ENCODE data around the gene IGFL2. TPM values are rescaled to one million over a fixed set of nuclear protein-coding genes. Genes with fewer than 3 reads are reported as not detected.
"Not testable (repeated sequence)": the region's sequence is repeated elsewhere in the genome, so short reads cannot be mapped to it uniquely, and the experiment has no call there.

IGFL2 gene
- total RNA-seq, 1 donor from 2014 or later: not detected

DNA sequence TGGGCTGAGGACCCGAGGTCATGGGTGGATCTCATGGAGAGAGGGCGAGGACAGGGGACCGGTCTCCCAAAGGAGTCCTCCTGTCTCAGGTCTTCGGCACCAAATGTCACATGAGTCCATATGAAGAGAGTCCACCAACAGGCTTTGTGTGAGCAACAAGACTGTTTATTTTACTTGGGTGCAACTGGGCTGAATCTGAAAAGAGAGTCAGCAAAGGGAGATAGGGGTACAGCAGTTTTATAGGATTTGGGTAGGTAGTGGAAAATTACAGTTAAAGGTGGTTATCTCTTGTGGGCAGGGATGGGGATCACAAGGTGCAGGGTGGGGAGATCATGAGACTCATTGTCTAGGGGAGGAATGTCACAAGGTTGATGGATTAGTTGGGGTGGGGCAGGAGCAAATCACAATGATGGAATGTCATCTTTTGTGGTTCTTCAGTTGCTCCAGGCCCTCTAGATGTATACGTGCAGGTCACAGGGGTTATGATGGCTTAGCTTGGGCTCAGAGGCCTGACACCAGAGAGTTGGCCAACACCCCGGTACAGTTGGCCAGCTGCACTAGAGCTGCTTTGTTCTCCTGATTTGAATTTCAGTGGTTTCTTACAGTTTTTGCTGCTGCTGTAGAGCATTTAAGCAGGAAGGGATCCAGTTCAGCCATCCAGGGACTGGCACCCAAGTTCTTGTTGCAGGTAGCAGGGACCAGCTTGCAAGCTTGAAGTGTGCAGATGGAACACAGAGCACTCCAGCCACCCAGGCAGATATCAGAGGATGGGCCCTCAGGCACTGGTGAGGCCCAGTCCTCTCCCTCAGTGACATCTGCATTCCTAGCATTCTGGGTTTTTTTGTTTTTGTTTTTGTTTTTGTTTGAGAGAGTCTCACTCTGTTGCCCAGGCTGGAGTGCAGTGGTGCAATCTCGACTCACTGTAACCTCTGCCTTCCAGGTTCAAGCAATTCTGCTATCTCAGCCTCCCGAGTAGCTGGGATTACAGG is 55.1 kb downstream of the IGFL2 start:
- no peak for ATAC-seq
- DNase-seq: no peak
- intact Hi-C loops (cut with micrococcal nuclease): no loop called here

DNA sequence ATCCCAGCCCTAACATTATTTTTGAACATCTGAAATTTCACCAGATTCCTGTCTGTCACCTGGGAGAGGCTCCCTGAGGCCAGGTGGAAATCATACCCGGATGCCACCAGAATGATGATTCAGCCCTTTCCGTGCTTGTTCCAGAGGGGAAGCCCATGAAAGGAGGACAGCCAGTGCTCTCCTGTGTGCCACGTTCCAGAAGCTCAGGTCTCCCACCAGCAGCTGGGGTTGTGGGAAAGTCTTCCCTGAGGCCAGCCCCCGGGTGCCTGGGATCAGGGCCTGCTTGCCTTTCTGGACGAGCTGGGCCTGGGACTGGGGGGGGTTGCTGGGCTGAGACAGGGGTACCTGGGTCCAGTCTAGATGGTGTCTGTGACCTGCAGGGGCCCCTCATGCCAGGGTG is 56.0 kb downstream of the IGFL2 start:
- DNase-seq (no peak), ATAC-seq (no peak)
- intact Hi-C loops (cut with micrococcal nuclease): no loop called here

DNA sequence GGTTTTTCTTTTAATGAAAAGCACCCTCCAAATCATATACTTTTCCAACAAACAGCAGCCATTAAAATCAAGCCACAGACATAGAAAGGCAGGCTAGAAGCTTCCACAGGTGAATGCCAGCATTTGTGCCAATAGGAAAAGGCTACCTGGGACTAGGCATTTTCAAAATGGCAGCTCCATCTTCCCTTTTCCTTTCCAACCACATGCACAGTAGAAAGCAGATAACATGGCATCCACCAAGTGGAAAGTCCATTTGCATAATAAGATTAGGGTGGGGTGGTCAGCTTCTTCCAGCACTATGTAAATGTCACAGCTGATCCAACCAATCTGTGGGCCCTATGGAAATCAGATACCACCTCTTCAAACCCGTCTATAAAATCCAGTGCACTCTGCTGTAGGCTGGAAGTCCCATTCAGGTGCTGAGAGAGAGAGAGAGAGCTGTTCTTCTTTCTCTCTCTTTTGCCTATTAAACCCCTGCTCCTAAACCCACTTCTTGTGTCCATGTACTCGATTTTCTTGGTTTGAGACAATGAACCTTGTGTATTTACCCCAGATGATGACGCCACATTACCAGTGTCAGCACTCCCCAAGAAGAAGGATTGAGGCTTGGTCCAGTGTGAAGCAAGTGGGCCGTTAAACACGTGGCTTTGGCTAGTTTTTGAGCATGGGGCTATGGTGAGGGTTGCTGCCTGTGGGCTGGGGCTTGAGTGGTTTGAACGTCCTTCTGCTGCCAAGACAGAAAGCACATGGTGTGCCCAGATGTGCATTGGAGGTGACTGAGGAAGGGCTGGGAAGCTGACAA is 57.3 kb downstream of the IGFL2 start:
- intact Hi-C loops (cut with micrococcal nuclease): no loop called here
- no peak for DNase-seq
- ATAC-seq: no peak

DNA sequence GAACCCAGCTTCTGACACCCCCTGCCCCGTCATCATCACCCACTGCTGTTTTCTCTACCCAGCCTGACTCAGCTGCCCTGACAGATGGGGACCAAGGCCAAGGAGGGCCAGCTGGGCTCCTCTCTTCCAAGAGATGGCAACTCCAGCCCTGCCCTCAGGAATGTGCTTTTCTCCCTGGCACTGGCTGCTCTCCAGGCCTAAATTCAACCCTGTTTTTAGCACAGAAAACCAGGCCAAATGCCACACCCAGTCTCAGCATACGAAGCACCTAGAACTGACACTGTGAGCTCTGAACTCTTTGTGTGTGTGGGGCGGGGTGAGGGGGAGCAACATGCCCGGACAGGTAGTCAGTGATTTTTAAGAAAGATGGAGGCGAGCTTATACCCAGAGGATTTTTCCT is 58.1 kb downstream of the IGFL2 start:
- DNase-seq (peak; percentile 48), ATAC-seq (peak; percentile 92)
- intact Hi-C loops (cut with micrococcal nuclease): no loop called here

DNA sequence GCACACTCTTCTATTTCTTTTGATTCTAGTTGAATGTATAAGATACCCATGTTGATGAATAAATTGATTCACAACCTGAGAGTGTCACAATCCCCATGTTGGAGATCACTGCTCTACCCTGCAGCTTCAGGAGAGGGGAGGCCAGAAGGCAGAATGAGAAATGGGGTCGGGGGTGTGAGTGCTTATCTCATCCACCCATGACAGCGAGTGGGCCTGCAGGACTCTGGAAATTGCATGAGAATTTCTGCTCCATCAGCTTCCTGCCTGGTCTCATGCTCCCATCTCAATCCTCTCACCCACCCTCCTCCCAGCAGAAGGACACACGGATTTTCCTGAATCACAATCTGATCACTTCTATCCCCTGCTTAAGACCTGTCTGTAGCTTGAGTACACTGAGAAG is 58.6 kb downstream of the IGFL2 start:
- no peak for ATAC-seq
- intact Hi-C loops (cut with micrococcal nuclease): no loop called here
- no peak for DNase-seq

DNA sequence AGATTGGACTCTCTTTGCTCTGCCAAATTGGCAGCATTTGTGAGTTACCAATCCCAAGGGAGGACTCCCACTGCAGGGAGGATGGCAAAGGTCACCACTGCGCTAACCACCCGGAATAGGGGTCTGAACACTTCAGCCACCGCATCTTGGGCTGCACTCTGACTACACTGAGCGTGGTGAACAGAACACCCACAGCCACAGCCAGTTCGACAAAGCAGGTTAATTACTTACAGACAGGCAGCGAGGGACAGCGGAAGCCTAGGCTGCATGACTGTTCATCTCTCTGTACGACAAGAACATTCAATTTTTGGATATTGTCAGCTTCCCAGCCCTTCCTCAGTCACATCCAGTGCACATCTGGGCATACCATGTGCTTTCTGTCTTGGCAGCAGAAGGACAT is 59.8 kb downstream of the IGFL2 start:
- DNase-seq; intact Hi-C loops (cut with micrococcal nuclease); ATAC-seq: not testable (repeated sequence)

DNA sequence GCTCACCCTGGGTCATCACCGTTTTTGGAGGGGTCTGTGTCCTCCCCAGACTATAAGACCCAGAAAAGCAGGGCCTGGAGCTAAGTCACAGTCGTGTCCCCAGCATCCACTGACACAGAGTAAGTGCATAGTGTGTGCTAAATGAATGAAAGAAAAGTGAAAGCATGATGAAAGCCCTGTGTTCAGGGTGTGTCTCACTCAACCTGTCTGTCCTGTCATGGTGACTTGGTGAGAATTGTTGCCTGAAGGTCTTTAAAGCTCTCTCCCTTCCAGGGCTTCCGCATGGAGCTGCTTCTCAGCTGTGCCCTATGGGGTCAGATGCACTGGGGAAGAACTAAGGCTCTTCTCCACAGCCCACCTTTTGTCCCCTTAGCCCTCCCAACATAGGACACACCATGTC is 61.0 kb downstream of the IGFL2 start:
- intact Hi-C loops (cut with micrococcal nuclease): no loop called here
- DNase-seq: no peak

DNA sequence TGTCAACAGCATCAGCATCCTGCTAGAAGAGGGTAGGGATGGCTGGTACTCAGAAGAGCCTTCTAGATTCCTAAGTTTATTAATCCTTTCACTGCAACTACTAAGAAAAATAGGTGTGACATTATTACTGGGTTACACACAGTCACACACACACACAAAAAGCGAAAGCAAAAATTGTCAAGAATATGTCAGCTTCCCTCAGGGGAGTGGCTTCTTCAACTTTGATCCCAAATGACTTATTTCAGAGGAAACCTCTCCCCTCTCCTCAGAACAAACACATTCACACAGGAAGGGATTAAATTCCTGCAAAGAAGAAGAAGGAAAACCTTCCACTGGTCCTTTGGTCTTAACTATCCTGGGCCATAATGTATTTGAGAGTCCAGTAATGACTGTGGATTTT is 61.4 kb downstream of the IGFL2 start:
- DNase-seq: no peak
- ATAC-seq: no peak
- intact Hi-C loops (cut with micrococcal nuclease): no loop called here

More for the DNA sequence above, 61.0 kb downstream of the IGFL2 start:
- no peak for ATAC-seq

DNA sequence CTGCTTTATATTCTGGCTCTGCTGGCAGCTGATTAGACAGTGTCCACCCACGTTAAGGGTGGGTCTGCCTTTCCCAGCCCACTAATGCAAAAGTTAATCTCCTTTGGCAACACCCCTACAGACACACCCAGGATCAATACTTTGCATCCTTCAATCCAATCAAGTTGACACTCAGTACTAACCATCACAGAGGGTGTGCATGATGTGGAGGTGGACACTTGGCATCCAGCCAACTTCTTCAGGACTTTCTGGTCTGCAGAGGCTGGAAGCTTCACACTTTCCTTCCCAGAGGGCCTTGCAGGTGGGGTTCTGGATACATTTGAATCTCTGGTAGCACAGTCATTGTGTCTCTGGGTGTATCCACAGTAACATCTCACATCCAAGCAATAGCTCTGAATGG is 62.6 kb downstream of the IGFL2 start:
- ATAC-seq (no peak), DNase-seq (no peak)
- intact Hi-C loops (cut with micrococcal nuclease): no loop called here

Other genes starting within 250 kb of the IGFL2 start
- 18.5 TPM for gene MYPOP, start 245.6 kb upstream of the IGFL2 start, total RNA-seq
- gene NANOS2, start 233.5 kb upstream of the IGFL2 start, total RNA-seq: not detected
- 5.9 TPM for gene NOVA2, start 174.4 kb upstream of the IGFL2 start, total RNA-seq
- 7.7 TPM for gene CCDC61, start 152.8 kb upstream of the IGFL2 start, total RNA-seq
- 0.50 TPM for gene PGLYRP1, start 125.2 kb upstream of the IGFL2 start, total RNA-seq
- gene IGFL4, start 107.2 kb upstream of the IGFL2 start, total RNA-seq: not detected
- gene IGFL3, start 23.6 kb upstream of the IGFL2 start, total RNA-seq: not detected
- gene IGFL1, start 81.5 kb downstream of the IGFL2 start, total RNA-seq: not detected
- 81.4 TPM for gene HIF3A, start 148.8 kb downstream of the IGFL2 start, total RNA-seq
- 72.5 TPM for gene PPP5C, start 198.8 kb downstream of the IGFL2 start, total RNA-seq

Measured in left ventricle myocardium superior (tissue), 1 donor.